ENCODE results near the gene PITPNM3. TPM values are rescaled to one million over a fixed set of nuclear protein-coding genes. Genes with fewer than 3 reads are reported as not detected.
A peak's percentile ranks its signal among the peaks of the same experiment; 100 is the strongest.

PITPNM3 gene
- total RNA-seq, 1 donor from 2014 or later = 8.6 TPM

- H3K4me3 ChIP-seq = no peak overlapping the region
- DNase-seq (ENCODE audit: extremely low spot score in 2 of 2) = no peak
- no peaks in the 10 kb centered on the region for H3K36me3 ChIP-seq
- peaks cover 4% of the 10 kb centered on the region for H3K4me1 ChIP-seq
- H3K27ac ChIP-seq = no peak overlapping the region
- intact Hi-C loops (cut with DNase I) = no loop called here
- H3K9me3 ChIP-seq = no peaks in the 10 kb centered on the region
- H3K27me3 ChIP-seq = no peaks in the 10 kb centered on the region
- TF ChIP-seq POLR2A (IDR thresholded peaks at IDR 0.05) (no peak), POLR2AphosphoS5 (IDR thresholded peaks at IDR 0.05; ENCODE audit: insufficient read depth in 1 of 2, low read depth in 1 of 2) (no peak), CTCF (IDR thresholded peaks at IDR 0.05) (no peak)
Observed at GRCh38 chr17:6496640-6497441, 59.5 kb downstream of the PITPNM3 start.

GRCh38 chr17:6496116-6496481, 60.3 kb downstream of the PITPNM3 start:
- intact Hi-C loops (cut with DNase I) = no loop called here
- no peaks in the 10 kb centered on the region for H3K9me3 ChIP-seq
- H3K4me3 ChIP-seq = no peak overlapping the region
- TF ChIP-seq POLR2A (IDR thresholded peaks at IDR 0.05) (no peak), POLR2AphosphoS5 (IDR thresholded peaks at IDR 0.05; ENCODE audit: insufficient read depth in 1 of 2, low read depth in 1 of 2) (no peak), CTCF (IDR thresholded peaks at IDR 0.05) (no peak)
- no peak overlapping the region for H3K27ac ChIP-seq
- DNase-seq (ENCODE audit: extremely low spot score in 2 of 2) = no peak
- H3K27me3 ChIP-seq = no peaks in the 10 kb centered on the region
- H3K4me1 ChIP-seq = peaks cover 4% of the 10 kb centered on the region
- no peaks in the 10 kb centered on the region for H3K36me3 ChIP-seq

DNA sequence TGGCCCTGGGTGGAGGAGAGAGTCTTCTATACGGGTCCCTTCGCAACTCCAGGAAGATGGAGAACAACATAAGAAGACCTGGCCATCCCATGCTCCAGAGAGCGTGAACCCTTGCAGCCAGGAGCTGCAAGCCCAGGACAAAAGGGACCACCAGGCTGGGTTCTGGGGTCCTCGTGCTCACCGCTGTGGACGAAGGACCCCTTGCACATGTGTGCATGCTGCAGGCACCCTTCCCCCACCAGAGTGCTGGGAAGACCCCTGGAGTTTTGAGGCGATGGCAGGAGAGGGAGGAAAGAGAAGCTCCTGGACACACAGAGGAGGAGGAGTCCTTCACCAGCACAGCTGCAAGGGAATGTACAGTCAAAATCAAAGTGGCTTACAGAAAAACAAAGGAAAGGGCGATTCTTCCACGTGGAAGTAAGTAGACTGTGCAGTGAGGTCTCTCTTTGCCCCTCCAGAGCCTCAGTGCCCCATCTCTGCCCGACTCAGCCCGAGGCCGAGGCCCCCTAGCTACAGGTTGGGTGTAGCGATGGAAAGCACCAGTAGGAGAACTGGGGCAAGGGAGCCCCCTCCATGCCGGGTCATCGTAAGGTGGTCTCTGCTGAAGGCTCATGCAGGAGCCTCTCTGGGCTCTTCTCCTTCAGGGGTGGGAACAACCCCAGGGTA, 60.8 kb downstream of the PITPNM3 start:
- no peak overlapping the region for H3K27ac ChIP-seq
- no peak overlapping the region for H3K4me3 ChIP-seq
- H3K27me3 ChIP-seq = no peaks in the 10 kb centered on the region
- H3K36me3 ChIP-seq = no peaks in the 10 kb centered on the region
- H3K4me1 ChIP-seq = peaks cover 4% of the 10 kb centered on the region
- TF ChIP-seq POLR2A (IDR thresholded peaks at IDR 0.05) (no peak), CTCF (IDR thresholded peaks at IDR 0.05) (no peak), POLR2AphosphoS5 (IDR thresholded peaks at IDR 0.05; ENCODE audit: insufficient read depth in 1 of 2, low read depth in 1 of 2) (no peak)
- no peaks in the 10 kb centered on the region for H3K9me3 ChIP-seq
- no peak for DNase-seq (ENCODE audit: extremely low spot score in 2 of 2)
- intact Hi-C loops (cut with DNase I) = no loop called here

DNA sequence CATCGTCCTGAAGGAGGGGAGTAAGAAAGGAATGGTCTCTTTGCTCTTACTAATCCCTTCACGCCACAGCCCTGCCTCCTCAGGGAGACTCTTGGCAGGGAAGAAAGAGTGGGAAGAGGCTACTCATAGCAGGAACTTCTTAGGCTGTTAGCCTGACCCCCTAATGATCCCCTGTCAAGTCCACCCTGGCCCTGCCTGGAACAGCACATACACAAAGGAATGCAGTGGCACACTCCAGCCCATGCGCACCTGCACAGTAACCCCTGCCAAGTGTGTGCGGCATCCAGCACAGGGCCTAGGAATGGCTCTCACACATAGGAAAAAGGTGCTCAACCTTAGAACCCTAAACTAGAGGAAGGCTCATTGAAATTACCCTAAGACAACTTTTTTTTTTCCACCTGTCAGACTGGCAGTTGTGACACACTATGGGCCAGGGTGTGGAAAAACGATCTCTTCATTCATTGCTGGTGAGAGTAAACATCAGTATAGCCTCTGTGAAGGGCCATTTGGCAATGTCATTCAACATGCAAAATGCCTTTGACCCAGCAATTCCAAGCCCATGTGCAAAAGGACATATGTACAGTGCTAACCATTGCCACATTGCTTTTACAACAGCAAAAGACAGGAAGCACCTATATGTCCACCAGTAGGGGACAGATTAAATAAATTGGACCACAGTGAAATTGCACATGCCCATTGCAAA, 62.0 kb downstream of the PITPNM3 start:
- no peaks in the 10 kb centered on the region for H3K9me3 ChIP-seq
- TF ChIP-seq POLR2AphosphoS5 (IDR thresholded peaks at IDR 0.05; ENCODE audit: insufficient read depth in 1 of 2, low read depth in 1 of 2) (peak in 1 of 2 donors; percentile 34), POLR2A (IDR thresholded peaks at IDR 0.05) (no peak)
- peaks cover 4% of the 10 kb centered on the region for H3K4me1 ChIP-seq
- H3K27me3 ChIP-seq = no peaks in the 10 kb centered on the region
- H3K4me3 ChIP-seq = no peak overlapping the region
- no peak overlapping the region for H3K27ac ChIP-seq
- no peak for DNase-seq (ENCODE audit: extremely low spot score in 2 of 2)
- H3K36me3 ChIP-seq = no peaks in the 10 kb centered on the region
- intact Hi-C loops (cut with DNase I) = no loop called here

- Histone ChIP-seq H3K27ac (no peak overlapping the region), H3K4me1 (peaks cover 4% of the 10 kb centered on the region), H3K9me3 (no peaks in the 10 kb centered on the region), H3K4me3 (no peak overlapping the region), H3K27me3 (no peaks in the 10 kb centered on the region), H3K36me3 (no peaks in the 10 kb centered on the region)
- intact Hi-C loops (cut with DNase I) = no loop called here
- no peak for DNase-seq (ENCODE audit: extremely low spot score in 2 of 2)
- TF ChIP-seq POLR2AphosphoS5 (IDR thresholded peaks at IDR 0.05; ENCODE audit: insufficient read depth in 1 of 2, low read depth in 1 of 2) (no peak), CTCF (IDR thresholded peaks at IDR 0.05) (no peak), POLR2A (IDR thresholded peaks at IDR 0.05) (no peak)
Observed at GRCh38 chr17:6492892-6493674, 63.3 kb downstream of the PITPNM3 start.
